ENCODE results near the gene LUZP1. TPM values are rescaled to one million over a fixed set of nuclear protein-coding genes. Genes with fewer than 3 reads are reported as not detected.

The LUZP1 gene
- total and polyA plus RNA-seq, 2 experiments from 2014 or later: 45.7 to 152 TPM

DNA sequence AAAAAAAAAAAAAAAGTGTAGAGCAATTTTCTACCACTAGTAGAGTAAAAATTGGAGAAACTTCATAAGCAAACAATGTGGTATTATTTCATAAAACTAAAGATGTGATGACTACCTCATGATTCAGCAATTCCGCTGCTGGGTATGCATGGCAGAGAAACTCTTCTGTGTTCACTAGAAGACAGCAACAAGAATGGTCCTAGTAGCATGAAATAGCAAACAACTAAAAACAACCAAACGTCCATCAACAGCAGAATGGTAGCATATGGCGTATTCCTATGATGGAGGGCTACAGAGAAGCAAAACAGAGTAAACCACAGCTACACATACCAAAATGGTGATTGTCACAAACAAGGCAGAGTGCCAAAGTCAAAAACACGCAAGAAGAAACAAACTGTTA lies 29.7 kb upstream of the LUZP1 start:
- Histone ChIP-seq H3K27me3 (ENCODE audit: insufficient read depth) (no peaks in the 10 kb centered on the region), H3F3A (replicated peaks; ENCODE audit: low read depth) (no peaks in the 10 kb centered on the region), H3K79me2 (replicated peaks; ENCODE audit: insufficient read depth) (no peaks in the 10 kb centered on the region), H3K36me3 (ENCODE audit: insufficient read depth) (no peaks in the 10 kb centered on the region), H3K4me2 (no peak overlapping the region), H3K4me1 (ENCODE audit: insufficient read depth) (no peaks in the 10 kb centered on the region), H3K4me3 (no peak overlapping the region), H3K9me2 (ENCODE audit: insufficient read depth) (no peaks in the 10 kb centered on the region; the same call in 1 of the 2 replicates), H3K27ac (ENCODE audit: low read depth) (no peak overlapping the region), H4K20me1 (replicated peaks; ENCODE audit: insufficient read depth) (no peaks in the 10 kb centered on the region), H2AFZ (no peak overlapping the region)
- peaks cover 8% of the 10 kb centered on the region for H3K27me3 Mint-ChIP-seq (ENCODE audit: insufficient read depth, low read depth, poor library complexity)
- no peak overlapping the region for H3K4me3 Mint-ChIP-seq
- no peak overlapping the region for H3K27ac Mint-ChIP-seq
- ATAC-seq (no peak), DNase-seq (ENCODE audit: low spot score) (no peak)
- no peaks in the 10 kb centered on the region for H3K4me1 Mint-ChIP-seq
- TF ChIP-seq, protein P1, sequence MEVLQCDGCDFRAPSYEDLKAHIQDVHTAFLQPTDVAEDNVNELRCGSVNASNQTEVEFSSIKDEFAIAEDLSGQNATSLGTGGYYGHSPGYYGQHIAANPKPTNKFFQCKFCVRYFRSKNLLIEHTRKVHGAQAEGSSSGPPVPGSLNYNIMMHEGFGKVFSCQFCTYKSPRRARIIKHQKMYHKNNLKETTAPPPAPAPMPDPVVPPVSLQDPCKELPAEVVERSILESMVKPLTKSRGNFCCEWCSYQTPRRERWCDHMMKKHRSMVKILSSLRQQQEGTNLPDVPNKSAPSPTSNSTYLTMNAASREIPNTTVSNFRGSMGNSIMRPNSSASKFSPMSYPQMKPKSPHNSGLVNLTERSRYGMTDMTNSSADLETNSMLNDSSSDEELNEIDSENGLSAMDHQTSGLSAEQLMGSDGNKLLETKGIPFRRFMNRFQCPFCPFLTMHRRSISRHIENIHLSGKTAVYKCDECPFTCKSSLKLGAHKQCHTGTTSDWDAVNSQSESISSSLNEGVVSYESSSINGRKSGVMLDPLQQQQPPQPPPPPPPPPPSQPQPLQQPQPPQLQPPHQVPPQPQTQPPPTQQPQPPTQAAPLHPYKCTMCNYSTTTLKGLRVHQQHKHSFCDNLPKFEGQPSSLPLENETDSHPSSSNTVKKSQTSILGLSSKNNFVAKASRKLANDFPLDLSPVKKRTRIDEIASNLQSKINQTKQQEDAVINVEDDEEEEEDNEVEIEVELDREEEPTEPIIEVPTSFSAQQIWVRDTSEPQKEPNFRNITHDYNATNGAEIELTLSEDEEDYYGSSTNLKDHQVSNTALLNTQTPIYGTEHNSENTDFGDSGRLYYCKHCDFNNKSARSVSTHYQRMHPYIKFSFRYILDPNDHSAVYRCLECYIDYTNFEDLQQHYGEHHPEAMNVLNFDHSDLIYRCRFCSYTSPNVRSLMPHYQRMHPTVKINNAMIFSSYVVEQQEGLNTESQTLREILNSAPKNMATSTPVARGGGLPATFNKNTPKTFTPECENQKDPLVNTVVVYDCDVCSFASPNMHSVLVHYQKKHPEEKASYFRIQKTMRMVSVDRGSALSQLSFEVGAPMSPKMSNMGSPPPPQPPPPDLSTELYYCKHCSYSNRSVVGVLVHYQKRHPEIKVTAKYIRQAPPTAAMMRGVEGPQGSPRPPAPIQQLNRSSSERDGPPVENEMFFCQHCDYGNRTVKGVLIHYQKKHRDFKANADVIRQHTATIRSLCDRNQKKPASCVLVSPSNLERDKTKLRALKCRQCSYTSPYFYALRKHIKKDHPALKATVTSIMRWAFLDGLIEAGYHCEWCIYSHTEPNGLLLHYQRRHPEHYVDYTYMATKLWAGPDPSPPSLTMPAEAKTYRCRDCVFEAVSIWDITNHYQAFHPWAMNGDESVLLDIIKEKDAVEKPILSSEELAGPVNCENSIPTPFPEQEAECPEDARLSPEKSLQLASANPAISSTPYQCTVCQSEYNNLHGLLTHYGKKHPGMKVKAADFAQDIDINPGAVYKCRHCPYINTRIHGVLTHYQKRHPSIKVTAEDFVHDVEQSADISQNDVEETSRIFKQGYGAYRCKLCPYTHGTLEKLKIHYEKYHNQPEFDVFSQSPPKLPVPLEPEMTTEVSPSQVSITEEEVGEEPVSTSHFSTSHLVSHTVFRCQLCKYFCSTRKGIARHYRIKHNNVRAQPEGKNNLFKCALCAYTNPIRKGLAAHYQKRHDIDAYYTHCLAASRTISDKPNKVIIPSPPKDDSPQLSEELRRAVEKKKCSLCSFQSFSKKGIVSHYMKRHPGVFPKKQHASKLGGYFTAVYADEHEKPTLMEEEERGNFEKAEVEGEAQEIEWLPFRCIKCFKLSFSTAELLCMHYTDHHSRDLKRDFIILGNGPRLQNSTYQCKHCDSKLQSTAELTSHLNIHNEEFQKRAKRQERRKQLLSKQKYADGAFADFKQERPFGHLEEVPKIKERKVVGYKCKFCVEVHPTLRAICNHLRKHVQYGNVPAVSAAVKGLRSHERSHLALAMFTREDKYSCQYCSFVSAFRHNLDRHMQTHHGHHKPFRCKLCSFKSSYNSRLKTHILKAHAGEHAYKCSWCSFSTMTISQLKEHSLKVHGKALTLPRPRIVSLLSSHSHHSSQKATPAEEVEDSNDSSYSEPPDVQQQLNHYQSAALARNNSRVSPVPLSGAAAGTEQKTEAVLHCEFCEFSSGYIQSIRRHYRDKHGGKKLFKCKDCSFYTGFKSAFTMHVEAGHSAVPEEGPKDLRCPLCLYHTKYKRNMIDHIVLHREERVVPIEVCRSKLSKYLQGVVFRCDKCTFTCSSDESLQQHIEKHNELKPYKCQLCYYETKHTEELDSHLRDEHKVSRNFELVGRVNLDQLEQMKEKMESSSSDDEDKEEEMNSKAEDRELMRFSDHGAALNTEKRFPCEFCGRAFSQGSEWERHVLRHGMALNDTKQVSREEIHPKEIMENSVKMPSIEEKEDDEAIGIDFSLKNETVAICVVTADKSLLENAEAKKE (CRISPR knock-in tag; IDR thresholded peaks at IDR 0.05): no peak
- TF ChIP-seq EZH2phosphoT487 (IDR thresholded peaks at IDR 0.05; ENCODE audit: unreplicated experiment): no peak
- no peak for TF ChIP-seq ZNF331 (CRISPR knock-in tag; IDR thresholded peaks at IDR 0.05; ENCODE audit: low read depth)
- TF ChIP-seq NANOG (IDR thresholded peaks at IDR 0.05; ENCODE audit: borderline replicate concordance): no peak
- TF ChIP-seq, protein P2, sequence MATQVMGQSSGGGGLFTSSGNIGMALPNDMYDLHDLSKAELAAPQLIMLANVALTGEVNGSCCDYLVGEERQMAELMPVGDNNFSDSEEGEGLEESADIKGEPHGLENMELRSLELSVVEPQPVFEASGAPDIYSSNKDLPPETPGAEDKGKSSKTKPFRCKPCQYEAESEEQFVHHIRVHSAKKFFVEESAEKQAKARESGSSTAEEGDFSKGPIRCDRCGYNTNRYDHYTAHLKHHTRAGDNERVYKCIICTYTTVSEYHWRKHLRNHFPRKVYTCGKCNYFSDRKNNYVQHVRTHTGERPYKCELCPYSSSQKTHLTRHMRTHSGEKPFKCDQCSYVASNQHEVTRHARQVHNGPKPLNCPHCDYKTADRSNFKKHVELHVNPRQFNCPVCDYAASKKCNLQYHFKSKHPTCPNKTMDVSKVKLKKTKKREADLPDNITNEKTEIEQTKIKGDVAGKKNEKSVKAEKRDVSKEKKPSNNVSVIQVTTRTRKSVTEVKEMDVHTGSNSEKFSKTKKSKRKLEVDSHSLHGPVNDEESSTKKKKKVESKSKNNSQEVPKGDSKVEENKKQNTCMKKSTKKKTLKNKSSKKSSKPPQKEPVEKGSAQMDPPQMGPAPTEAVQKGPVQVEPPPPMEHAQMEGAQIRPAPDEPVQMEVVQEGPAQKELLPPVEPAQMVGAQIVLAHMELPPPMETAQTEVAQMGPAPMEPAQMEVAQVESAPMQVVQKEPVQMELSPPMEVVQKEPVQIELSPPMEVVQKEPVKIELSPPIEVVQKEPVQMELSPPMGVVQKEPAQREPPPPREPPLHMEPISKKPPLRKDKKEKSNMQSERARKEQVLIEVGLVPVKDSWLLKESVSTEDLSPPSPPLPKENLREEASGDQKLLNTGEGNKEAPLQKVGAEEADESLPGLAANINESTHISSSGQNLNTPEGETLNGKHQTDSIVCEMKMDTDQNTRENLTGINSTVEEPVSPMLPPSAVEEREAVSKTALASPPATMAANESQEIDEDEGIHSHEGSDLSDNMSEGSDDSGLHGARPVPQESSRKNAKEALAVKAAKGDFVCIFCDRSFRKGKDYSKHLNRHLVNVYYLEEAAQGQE (IDR thresholded peaks at IDR 0.05; ENCODE audit: unreplicated experiment): no peak
- TF ChIP-seq, protein P3, sequence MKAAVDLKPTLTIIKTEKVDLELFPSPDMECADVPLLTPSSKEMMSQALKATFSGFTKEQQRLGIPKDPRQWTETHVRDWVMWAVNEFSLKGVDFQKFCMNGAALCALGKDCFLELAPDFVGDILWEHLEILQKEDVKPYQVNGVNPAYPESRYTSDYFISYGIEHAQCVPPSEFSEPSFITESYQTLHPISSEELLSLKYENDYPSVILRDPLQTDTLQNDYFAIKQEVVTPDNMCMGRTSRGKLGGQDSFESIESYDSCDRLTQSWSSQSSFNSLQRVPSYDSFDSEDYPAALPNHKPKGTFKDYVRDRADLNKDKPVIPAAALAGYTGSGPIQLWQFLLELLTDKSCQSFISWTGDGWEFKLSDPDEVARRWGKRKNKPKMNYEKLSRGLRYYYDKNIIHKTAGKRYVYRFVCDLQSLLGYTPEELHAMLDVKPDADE (IDR thresholded peaks at IDR 0.05): no peak
- H3K36me3 Mint-ChIP-seq (ENCODE audit: low read depth): peaks cover 1% of the 10 kb centered on the region; the same call in 1 of the 3 replicates
- H3K9me3 Mint-ChIP-seq: no peaks in the 10 kb centered on the region

All from GM23338 (cell line).